ENCODE measurements around the gene GFI1B.

GFI1B gene

DNA sequence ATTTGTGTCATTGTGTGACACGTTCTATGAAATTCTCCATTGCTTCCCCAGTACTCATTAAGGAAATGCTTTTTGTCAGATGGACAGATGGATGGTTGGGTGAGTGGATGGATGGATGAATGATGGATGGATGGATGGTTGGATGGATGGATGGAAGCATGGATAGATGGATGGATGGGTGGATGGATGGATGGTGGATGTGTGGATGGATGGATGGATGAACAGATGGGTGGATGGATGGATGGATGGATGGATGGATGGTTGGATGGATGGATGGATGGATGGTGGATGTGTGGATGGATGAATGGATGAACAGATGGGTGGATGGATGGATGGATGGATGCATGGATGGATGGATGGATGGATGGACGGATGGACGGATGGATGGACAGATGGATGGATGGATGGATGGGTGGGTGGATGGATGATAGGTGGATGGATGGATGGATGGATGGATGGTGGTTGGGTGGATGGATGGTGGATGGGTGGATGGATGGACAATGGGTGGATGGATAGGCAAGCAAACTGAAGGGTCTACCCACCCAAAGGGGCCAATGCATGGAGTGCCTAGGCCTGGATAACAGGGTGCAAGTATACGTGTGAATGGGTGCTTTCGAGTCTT is 28.3 kb downstream of the GFI1B start:
- TF ChIP-seq CTCF (conservative IDR thresholded peaks at IDR 0.05; ENCODE audit: low read length) (no peak), EZH2phosphoT487 (IDR thresholded peaks at IDR 0.05; ENCODE audit: borderline replicate concordance) (no peak)
- Histone ChIP-seq H3K27me3 (ENCODE audit: insufficient read depth, low read length, poor library complexity, severe bottlenecking) (no peaks in the 10 kb centered on the region), H3K79me2 (ENCODE audit: insufficient read depth, low read length) (no peaks in the 10 kb centered on the region), H4K20me1 (ENCODE audit: insufficient read depth, low read length, poor library complexity, severe bottlenecking) (no peaks in the 10 kb centered on the region), H3K9me3 (ENCODE audit: insufficient read depth, low read depth, low read length) (no peaks in the 10 kb centered on the region), H3K9ac (ENCODE audit: low read depth, low read length, poor library complexity, severe bottlenecking) (peak overlapping the region; percentile 92), H3K36me3 (ENCODE audit: insufficient read depth, low read length) (no peaks in the 10 kb centered on the region), H3K4me3 (ENCODE audit: low read length, poor library complexity, severe bottlenecking) (no peak overlapping the region), H3K9me2 (replicated peaks; ENCODE audit: low read depth, low read length) (no peaks in the 10 kb centered on the region), H2AFZ (ENCODE audit: low read length) (no peak overlapping the region), H3F3A (ENCODE audit: low read depth) (peaks cover 32% of the 10 kb centered on the region), H3K4me2 (ENCODE audit: low read depth, low read length, poor library complexity, severe bottlenecking) (no peak overlapping the region), H3K4me1 (ENCODE audit: insufficient read depth, low read length, poor library complexity, severe bottlenecking) (peaks cover 50% of the 10 kb centered on the region)

GRCh38 chr9:133008406-133008805 is 29.9 kb downstream of the GFI1B start:
- Histone ChIP-seq H3K4me2 (ENCODE audit: low read depth, low read length, poor library complexity, severe bottlenecking) (no peak overlapping the region), H3K9ac (ENCODE audit: low read depth, low read length, poor library complexity, severe bottlenecking) (no peak overlapping the region), H3K4me1 (ENCODE audit: insufficient read depth, low read length, poor library complexity, severe bottlenecking) (peaks cover 34% of the 10 kb centered on the region), H3K9me3 (ENCODE audit: insufficient read depth, low read depth, low read length) (no peaks in the 10 kb centered on the region), H3K36me3 (ENCODE audit: insufficient read depth, low read length) (no peaks in the 10 kb centered on the region), H3K79me2 (ENCODE audit: insufficient read depth, low read length) (no peaks in the 10 kb centered on the region), H4K20me1 (ENCODE audit: insufficient read depth, low read length, poor library complexity, severe bottlenecking) (no peaks in the 10 kb centered on the region), H3K4me3 (ENCODE audit: low read length, poor library complexity, severe bottlenecking) (no peak overlapping the region), H3K27me3 (ENCODE audit: insufficient read depth, low read length, poor library complexity, severe bottlenecking) (no peaks in the 10 kb centered on the region), H2AFZ (ENCODE audit: low read length) (no peak overlapping the region), H3K9me2 (replicated peaks; ENCODE audit: low read depth, low read length) (no peaks in the 10 kb centered on the region), H3F3A (ENCODE audit: low read depth) (peaks cover 22% of the 10 kb centered on the region)
- TF ChIP-seq CTCF (conservative IDR thresholded peaks at IDR 0.05; ENCODE audit: low read length): no peak
- TF ChIP-seq EZH2phosphoT487 (IDR thresholded peaks at IDR 0.05; ENCODE audit: borderline replicate concordance): no peak

DNA sequence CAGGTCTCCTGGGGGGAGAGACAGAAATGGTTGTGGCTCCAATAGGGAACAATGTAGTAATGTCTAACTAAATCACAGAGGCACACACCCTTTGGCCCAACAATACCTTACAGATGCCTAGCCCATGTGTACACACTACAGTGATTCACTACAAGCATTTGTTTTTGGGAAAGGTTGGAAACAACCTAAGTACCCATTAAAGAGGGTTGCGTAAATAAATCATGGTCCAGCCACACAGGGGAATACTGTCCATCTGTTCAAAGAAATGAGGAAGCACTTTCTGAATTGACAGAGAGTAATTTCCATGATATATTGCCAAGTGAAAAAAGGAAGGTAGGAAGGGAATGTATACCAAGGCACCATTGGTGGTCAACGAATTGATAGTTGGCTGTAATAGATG is 30.3 kb downstream of the GFI1B start:
- no peak overlapping the region for H2AFZ ChIP-seq (ENCODE audit: low read length)
- peaks cover 17% of the 10 kb centered on the region for H3F3A ChIP-seq (ENCODE audit: low read depth)
- H3K36me3 ChIP-seq (ENCODE audit: insufficient read depth, low read length): no peaks in the 10 kb centered on the region
- H3K79me2 ChIP-seq (ENCODE audit: insufficient read depth, low read length): no peaks in the 10 kb centered on the region
- TF ChIP-seq CTCF (conservative IDR thresholded peaks at IDR 0.05; ENCODE audit: low read length) (no peak), EZH2phosphoT487 (IDR thresholded peaks at IDR 0.05; ENCODE audit: borderline replicate concordance) (no peak)
- no peak overlapping the region for H3K4me3 ChIP-seq (ENCODE audit: low read length, poor library complexity, severe bottlenecking)
- no peaks in the 10 kb centered on the region for H3K9me2 ChIP-seq (replicated peaks; ENCODE audit: low read depth, low read length)
- no peaks in the 10 kb centered on the region for H3K27me3 ChIP-seq (ENCODE audit: insufficient read depth, low read length, poor library complexity, severe bottlenecking)
- no peak overlapping the region for H3K9ac ChIP-seq (ENCODE audit: low read depth, low read length, poor library complexity, severe bottlenecking)
- H4K20me1 ChIP-seq (ENCODE audit: insufficient read depth, low read length, poor library complexity, severe bottlenecking): no peaks in the 10 kb centered on the region
- peaks cover 30% of the 10 kb centered on the region for H3K4me1 ChIP-seq (ENCODE audit: insufficient read depth, low read length, poor library complexity, severe bottlenecking)
- no peak overlapping the region for H3K4me2 ChIP-seq (ENCODE audit: low read depth, low read length, poor library complexity, severe bottlenecking)
- H3K9me3 ChIP-seq (ENCODE audit: insufficient read depth, low read depth, low read length): no peaks in the 10 kb centered on the region

Data from Loucy (cell line).